ENCODE results near the gene SLC39A1.
A peak's percentile ranks its signal among the peaks of the same experiment; 100 is the strongest.
"Not testable (repeated sequence)": the region's sequence is repeated elsewhere in the genome, so short reads cannot be mapped to it uniquely, and the experiment has no call there.

The SLC39A1 gene

GRCh38 chr1:153928791-153929341 is 34.5 kb downstream of the SLC39A1 start:
- no peak for DNase-seq

- DNase-seq: no peak
These were observed 35.1 kb downstream of the SLC39A1 start for GRCh38 chr1:153928245-153928644.

GRCh38 chr1:153926405-153926804 is 36.9 kb downstream of the SLC39A1 start:
- DNase-seq: no peak

- peak; percentile 99 for DNase-seq
These were observed 40.1 kb downstream of the SLC39A1 start, which contains the start of gene GATAD2B for GRCh38 chr1:153922972-153923925. TSS of gene GATAD2B (minus strand) at chr1:153922972. CDS start at chr1:153828347, 94,625 bp downstream.

GRCh38 chr1:153922076-153922971 is 41.0 kb downstream of the SLC39A1 start:
- peak; percentile 71 for DNase-seq

- no peak for DNase-seq
These were observed 41.6 kb downstream of the SLC39A1 start for GRCh38 chr1:153921803-153922075.

GRCh38 chr1:153921080-153921802 is 42.1 kb downstream of the SLC39A1 start:
- DNase-seq: no peak

GRCh38 chr1:153919876-153920852 is 43.2 kb downstream of the SLC39A1 start:
- no peak for DNase-seq

GRCh38 chr1:153916297-153916696 is 47.0 kb downstream of the SLC39A1 start:
- DNase-seq: no peak

- no peak for DNase-seq
These were observed 51.0 kb downstream of the SLC39A1 start for GRCh38 chr1:153912349-153912748.

- DNase-seq: not testable (repeated sequence)
These were observed 52.8 kb downstream of the SLC39A1 start for GRCh38 chr1:153910560-153910959.

Measured in NCI-H2029 (cell line).